Measurements from ENCODE around the gene BCL2L2.

DNA sequence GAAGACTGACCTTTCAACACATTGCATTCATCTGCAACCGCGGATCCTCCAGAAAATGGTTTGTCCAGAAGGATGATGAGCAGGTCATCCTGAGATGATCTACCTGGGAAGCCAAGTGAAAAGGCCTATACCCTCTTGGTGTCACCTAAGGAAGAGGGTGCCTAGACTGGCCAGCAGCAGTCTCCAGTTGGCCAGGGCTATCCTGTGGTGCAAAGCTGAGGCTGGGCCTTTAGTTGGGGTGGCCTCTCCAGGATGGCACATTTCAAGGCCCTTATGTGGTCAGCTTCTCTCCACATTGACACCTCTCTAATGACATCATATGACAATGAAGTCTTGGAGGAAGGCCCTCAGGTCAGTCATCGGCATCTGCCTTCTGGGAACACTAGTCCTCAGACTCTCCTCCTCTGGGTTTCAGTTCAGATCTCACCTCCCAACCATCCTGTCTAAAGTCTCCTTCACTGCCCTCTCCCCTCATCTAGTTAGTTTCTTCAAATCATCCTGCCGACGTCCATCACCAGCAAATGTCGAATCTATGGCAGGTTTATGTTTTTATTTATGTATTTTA lies 49.3 kb downstream of the BCL2L2 start:
- TF ChIP-seq, protein P1, sequence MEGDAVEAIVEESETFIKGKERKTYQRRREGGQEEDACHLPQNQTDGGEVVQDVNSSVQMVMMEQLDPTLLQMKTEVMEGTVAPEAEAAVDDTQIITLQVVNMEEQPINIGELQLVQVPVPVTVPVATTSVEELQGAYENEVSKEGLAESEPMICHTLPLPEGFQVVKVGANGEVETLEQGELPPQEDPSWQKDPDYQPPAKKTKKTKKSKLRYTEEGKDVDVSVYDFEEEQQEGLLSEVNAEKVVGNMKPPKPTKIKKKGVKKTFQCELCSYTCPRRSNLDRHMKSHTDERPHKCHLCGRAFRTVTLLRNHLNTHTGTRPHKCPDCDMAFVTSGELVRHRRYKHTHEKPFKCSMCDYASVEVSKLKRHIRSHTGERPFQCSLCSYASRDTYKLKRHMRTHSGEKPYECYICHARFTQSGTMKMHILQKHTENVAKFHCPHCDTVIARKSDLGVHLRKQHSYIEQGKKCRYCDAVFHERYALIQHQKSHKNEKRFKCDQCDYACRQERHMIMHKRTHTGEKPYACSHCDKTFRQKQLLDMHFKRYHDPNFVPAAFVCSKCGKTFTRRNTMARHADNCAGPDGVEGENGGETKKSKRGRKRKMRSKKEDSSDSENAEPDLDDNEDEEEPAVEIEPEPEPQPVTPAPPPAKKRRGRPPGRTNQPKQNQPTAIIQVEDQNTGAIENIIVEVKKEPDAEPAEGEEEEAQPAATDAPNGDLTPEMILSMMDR (conservative IDR thresholded peaks at IDR 0.05) = no peak
- no peak for TF ChIP-seq EZH2 (IDR thresholded peaks at IDR 0.05; ENCODE audit: low read depth)

All from PC-9 (cell line).